GM23338 (cell line): ENCODE data around the gene CACNA1F. TPM values are rescaled to one million over a fixed set of nuclear protein-coding genes. Genes with fewer than 3 reads are reported as not detected.

Experiments used
- ATAC-seq: fragments of 200-7000 bp; cut with Tn5 transposase; 3 replicates; pipeline ENCODE4 v1.9.1; 2020
- DNase-seq: peaks from one replicate; pipeline ENCODE4 v3.0.0-alpha.2; 2015; ENCODE audit warnings: low spot score
- H2AFZ ChIP-seq: fragments of 200-600 bp; sonication (generic); 2 replicates; pipeline ENCODE4 v1.8.0; 2016; ENCODE audit warnings: antibody characterized with exemption, mild to moderate bottlenecking, moderate library complexity
- H3F3A ChIP-seq: fragments of 200-600 bp; sonication (generic); replicated peaks from 2 replicates; pipeline ENCODE4 v1.8.0; 2017; ENCODE audit warnings: antibody characterized with exemption, mixed run types, low read depth
- H3K27ac ChIP-seq: fragments of 200-600 bp; sonication (generic); 2 replicates; pipeline ENCODE4 v1.6.1; 2016; ENCODE audit warnings: low read depth
- H3K27me3 ChIP-seq: fragments of 200-600 bp; sonication (generic); 2 replicates; pipeline ENCODE4 v1.8.0; 2016; ENCODE audit warnings: mild to moderate bottlenecking, mixed run types, moderate library complexity; ENCODE audit not compliant: insufficient read depth
- H3K36me3 ChIP-seq: fragments of 200-600 bp; sonication (generic); 2 replicates; pipeline ENCODE4 v1.8.0; 2016; ENCODE audit warnings: mild to moderate bottlenecking; ENCODE audit not compliant: insufficient read depth
- H3K4me1 ChIP-seq: fragments of 200-600 bp; sonication (generic); 2 replicates; pipeline ENCODE4 v1.8.0; 2016; ENCODE audit warnings: mild to moderate bottlenecking, moderate library complexity; ENCODE audit not compliant: insufficient read depth
- H3K4me2 ChIP-seq: fragments of 200-600 bp; sonication (generic); 2 replicates; pipeline ENCODE4 v1.7.1; 2017; ENCODE audit warnings: mixed run types
- H3K4me3 ChIP-seq: fragments of 200-600 bp; sonication (generic); 2 replicates; pipeline ENCODE4 v1.6.1; 2016; ENCODE audit warnings: mixed run types
- H3K79me2 ChIP-seq: fragments of 200-600 bp; sonication (generic); replicated peaks from 2 replicates; pipeline ENCODE4 v1.8.0; 2017; ENCODE audit warnings: mild to moderate bottlenecking; ENCODE audit not compliant: insufficient read depth
- H3K9me2 ChIP-seq: fragments of 200-600 bp; sonication (generic); 2 replicates; pipeline ENCODE4 v1.8.0; 2017; ENCODE audit not compliant: insufficient read depth
- H4K20me1 ChIP-seq: fragments of 200-600 bp; sonication (generic); replicated peaks from 2 replicates; pipeline ENCODE4 v1.8.0; 2017; ENCODE audit warnings: mild to moderate bottlenecking; ENCODE audit not compliant: insufficient read depth
- H3K27ac Mint-ChIP-seq: 2 replicates; pipeline ENCODE4 v1.8.0; 2020; ENCODE audit warnings: inconsistent platforms, mild to moderate bottlenecking, moderate library complexity, mixed read lengths
- H3K27me3 Mint-ChIP-seq: 3 replicates; pipeline ENCODE4 v1.8.0; 2022; ENCODE audit warnings: low read depth, mild to moderate bottlenecking, moderate library complexity, mixed read lengths, inconsistent platforms; ENCODE audit not compliant: insufficient read depth, poor library complexity
- H3K36me3 Mint-ChIP-seq: 3 replicates; pipeline ENCODE4 v1.8.0; 2021; ENCODE audit warnings: low read depth, mild to moderate bottlenecking, inconsistent platforms, moderate library complexity, mixed read lengths
- H3K4me1 Mint-ChIP-seq: 3 replicates; pipeline ENCODE4 v1.8.0; 2020; ENCODE audit warnings: mild to moderate bottlenecking, inconsistent platforms, mixed read lengths
- H3K4me3 Mint-ChIP-seq: 3 replicates; pipeline ENCODE4 v1.8.0; 2021; ENCODE audit warnings: moderate library complexity, mild to moderate bottlenecking, inconsistent platforms, mixed read lengths
- H3K9me3 Mint-ChIP-seq: 3 replicates; pipeline ENCODE4 v1.8.0; 2020; ENCODE audit warnings: moderate library complexity, mild to moderate bottlenecking, inconsistent platforms, mixed read lengths
- CREB1 ChIP-seq: fragments of 250-450 bp; sonication (Bioruptor Pico); IDR thresholded peaks from 2 replicates; pipeline ENCODE4 v1.5.0; 2020; ENCODE audit warnings: low read depth, mild to moderate bottlenecking, moderate library complexity
- EZH2phosphoT487 ChIP-seq: fragments of 200-600 bp; sonication (generic); IDR thresholded peaks from one replicate; pipeline ENCODE4 v1.8.1; 2018; ENCODE audit warnings: antibody characterized with exemption; ENCODE audit not compliant: unreplicated experiment
- JUNB ChIP-seq: IDR thresholded peaks from one replicate; pipeline ENCODE4 v1.6.1; 2016; ENCODE audit warnings: antibody characterized with exemption; ENCODE audit not compliant: unreplicated experiment
- NANOG ChIP-seq: IDR thresholded peaks from 2 replicates; pipeline ENCODE4 v1.6.1; 2016; ENCODE audit warnings: antibody characterized with exemption, borderline replicate concordance
- POLR2AphosphoS5 ChIP-seq: IDR thresholded peaks from 2 replicates; pipeline ENCODE4 v1.6.1; 2016; ENCODE audit warnings: antibody characterized with exemption, low read depth
- STAT1 ChIP-seq: IDR thresholded peaks from one replicate; pipeline ENCODE4 v1.6.1; 2016; ENCODE audit warnings: antibody characterized with exemption; ENCODE audit not compliant: unreplicated experiment
- ZNF114 ChIP-seq: fragments of 250-450 bp; sonication (Bioruptor Pico); IDR thresholded peaks from 2 replicates; pipeline ENCODE4 v1.5.0; 2020; ENCODE audit warnings: mild to moderate bottlenecking, moderate library complexity
- ZNF331 ChIP-seq: fragments of 250-450 bp; sonication (Bioruptor Pico); IDR thresholded peaks from 2 replicates; pipeline ENCODE4 v1.5.0; 2020; ENCODE audit warnings: low read depth, mild to moderate bottlenecking, moderate library complexity
- polyA plus RNA-seq: library from polyadenylated mRNA; unstranded; fragments of >200 nt; fragmentation: Nextera tagmentation; extraction: Ambion mirVana; gene quantifications from 2 replicates; pipeline ENCODE4 v1.2.1, GENCODE V29; 2016
- total RNA-seq: library from RNA; depleted of rRNA; stranded (reverse); fragments of >200 nt; shearing (Covaris generic); gene quantifications from 2 replicates; pipeline ENCODE4 v1.2.3, GENCODE V29; 2014
- TF ChIP-seq, protein P1 (sequence below): IDR thresholded peaks from one replicate; pipeline ENCODE4 v1.6.1; 2018; ENCODE audit warnings: antibody characterized with exemption; ENCODE audit not compliant: unreplicated experiment
- TF ChIP-seq, protein P2 (sequence below): IDR thresholded peaks from 2 replicates; pipeline ENCODE4 v1.6.1; 2016; ENCODE audit warnings: antibody characterized with exemption
- TF ChIP-seq, protein P3 (sequence below): fragments of 250-450 bp; sonication (Bioruptor Pico); IDR thresholded peaks from 2 replicates; pipeline ENCODE4 v1.5.0; 2020; ENCODE audit warnings: mild to moderate bottlenecking, moderate library complexity

CACNA1F gene
- total and polyA plus RNA-seq, 2 experiments from 2014 or later = 0.44 to 0.90 TPM

DNA sequence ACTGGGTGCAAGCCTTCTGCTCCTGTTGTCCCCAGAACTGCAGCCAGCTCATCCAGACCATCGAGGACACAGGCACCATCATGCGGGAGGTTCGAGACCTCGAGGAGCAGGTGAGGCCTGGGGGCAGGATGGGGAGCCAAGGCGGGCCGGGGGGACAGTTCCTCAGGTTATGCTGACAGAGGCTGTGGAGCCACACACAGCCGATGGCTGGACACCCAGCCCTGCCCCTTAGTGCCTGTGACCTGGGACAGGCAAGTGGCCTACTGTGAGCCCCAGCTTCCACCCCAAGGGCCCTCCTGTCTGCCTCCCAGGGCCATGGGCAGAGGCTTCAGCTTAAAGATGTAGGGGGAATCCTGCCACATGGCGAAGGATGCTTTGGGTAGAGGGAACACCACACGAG lies 16.5 kb upstream of the CACNA1F start (continued):
- TF ChIP-seq ZNF114 (CRISPR knock-in tag) = no peak
- TF ChIP-seq EZH2phosphoT487 = no peak
- TF ChIP-seq, protein P1, sequence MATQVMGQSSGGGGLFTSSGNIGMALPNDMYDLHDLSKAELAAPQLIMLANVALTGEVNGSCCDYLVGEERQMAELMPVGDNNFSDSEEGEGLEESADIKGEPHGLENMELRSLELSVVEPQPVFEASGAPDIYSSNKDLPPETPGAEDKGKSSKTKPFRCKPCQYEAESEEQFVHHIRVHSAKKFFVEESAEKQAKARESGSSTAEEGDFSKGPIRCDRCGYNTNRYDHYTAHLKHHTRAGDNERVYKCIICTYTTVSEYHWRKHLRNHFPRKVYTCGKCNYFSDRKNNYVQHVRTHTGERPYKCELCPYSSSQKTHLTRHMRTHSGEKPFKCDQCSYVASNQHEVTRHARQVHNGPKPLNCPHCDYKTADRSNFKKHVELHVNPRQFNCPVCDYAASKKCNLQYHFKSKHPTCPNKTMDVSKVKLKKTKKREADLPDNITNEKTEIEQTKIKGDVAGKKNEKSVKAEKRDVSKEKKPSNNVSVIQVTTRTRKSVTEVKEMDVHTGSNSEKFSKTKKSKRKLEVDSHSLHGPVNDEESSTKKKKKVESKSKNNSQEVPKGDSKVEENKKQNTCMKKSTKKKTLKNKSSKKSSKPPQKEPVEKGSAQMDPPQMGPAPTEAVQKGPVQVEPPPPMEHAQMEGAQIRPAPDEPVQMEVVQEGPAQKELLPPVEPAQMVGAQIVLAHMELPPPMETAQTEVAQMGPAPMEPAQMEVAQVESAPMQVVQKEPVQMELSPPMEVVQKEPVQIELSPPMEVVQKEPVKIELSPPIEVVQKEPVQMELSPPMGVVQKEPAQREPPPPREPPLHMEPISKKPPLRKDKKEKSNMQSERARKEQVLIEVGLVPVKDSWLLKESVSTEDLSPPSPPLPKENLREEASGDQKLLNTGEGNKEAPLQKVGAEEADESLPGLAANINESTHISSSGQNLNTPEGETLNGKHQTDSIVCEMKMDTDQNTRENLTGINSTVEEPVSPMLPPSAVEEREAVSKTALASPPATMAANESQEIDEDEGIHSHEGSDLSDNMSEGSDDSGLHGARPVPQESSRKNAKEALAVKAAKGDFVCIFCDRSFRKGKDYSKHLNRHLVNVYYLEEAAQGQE = no peak

DNA sequence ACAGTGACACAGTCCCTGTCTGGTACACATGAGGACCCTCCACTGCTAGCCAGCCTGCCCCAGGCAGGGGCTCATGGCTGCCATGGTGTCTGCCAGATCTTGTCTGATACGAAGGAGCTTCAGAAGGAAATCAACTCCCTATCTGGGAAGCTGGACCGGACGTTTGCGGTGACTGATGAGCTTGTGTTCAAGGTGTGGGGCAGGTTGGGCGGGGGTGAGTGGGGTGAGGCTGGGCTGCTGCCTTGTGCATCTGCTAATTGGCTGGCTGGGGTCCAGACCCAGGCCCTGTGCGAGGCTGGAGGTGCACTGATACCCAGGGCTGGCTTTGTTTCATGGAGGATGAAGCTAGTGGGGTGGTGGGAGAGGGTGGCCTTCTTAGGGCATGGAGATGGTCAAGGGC lies 15.9 kb upstream of the CACNA1F start:
- Histone ChIP-seq H3K27ac (no peak overlapping the region), H3K27me3 (no peaks in the 10 kb centered on the region), H3K36me3 (no peaks in the 10 kb centered on the region), H3K4me3 (no peak overlapping the region), H3K4me2 (no peak overlapping the region), H3K79me2 (no peaks in the 10 kb centered on the region), H3F3A (no peaks in the 10 kb centered on the region), H2AFZ (no peak overlapping the region), H3K9me2 (no peaks in the 10 kb centered on the region), H3K4me1 (no peaks in the 10 kb centered on the region), H4K20me1 (no peaks in the 10 kb centered on the region)
- DNase-seq = no peak
- H3K4me1 Mint-ChIP-seq = no peaks in the 10 kb centered on the region; the same call in 2 of the 3 replicates
- no peak overlapping the region for H3K27ac Mint-ChIP-seq
- H3K36me3 Mint-ChIP-seq = no peaks in the 10 kb centered on the region
- no peaks in the 10 kb centered on the region for H3K9me3 Mint-ChIP-seq
- no peak for ATAC-seq
- no peak overlapping the region for H3K4me3 Mint-ChIP-seq
- H3K27me3 Mint-ChIP-seq = peaks cover 2% of the 10 kb centered on the region
- TF ChIP-seq, protein P1 = no peak
- TF ChIP-seq, protein P2, sequence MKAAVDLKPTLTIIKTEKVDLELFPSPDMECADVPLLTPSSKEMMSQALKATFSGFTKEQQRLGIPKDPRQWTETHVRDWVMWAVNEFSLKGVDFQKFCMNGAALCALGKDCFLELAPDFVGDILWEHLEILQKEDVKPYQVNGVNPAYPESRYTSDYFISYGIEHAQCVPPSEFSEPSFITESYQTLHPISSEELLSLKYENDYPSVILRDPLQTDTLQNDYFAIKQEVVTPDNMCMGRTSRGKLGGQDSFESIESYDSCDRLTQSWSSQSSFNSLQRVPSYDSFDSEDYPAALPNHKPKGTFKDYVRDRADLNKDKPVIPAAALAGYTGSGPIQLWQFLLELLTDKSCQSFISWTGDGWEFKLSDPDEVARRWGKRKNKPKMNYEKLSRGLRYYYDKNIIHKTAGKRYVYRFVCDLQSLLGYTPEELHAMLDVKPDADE = no peak
- TF ChIP-seq ZNF114 (CRISPR knock-in tag) (no peak), POLR2AphosphoS5 (no peak), NANOG (no peak), EZH2phosphoT487 (no peak), STAT1 (no peak), JUNB (no peak), CREB1 (CRISPR knock-in tag) (no peak), ZNF331 (CRISPR knock-in tag) (no peak)
- TF ChIP-seq, protein P3, sequence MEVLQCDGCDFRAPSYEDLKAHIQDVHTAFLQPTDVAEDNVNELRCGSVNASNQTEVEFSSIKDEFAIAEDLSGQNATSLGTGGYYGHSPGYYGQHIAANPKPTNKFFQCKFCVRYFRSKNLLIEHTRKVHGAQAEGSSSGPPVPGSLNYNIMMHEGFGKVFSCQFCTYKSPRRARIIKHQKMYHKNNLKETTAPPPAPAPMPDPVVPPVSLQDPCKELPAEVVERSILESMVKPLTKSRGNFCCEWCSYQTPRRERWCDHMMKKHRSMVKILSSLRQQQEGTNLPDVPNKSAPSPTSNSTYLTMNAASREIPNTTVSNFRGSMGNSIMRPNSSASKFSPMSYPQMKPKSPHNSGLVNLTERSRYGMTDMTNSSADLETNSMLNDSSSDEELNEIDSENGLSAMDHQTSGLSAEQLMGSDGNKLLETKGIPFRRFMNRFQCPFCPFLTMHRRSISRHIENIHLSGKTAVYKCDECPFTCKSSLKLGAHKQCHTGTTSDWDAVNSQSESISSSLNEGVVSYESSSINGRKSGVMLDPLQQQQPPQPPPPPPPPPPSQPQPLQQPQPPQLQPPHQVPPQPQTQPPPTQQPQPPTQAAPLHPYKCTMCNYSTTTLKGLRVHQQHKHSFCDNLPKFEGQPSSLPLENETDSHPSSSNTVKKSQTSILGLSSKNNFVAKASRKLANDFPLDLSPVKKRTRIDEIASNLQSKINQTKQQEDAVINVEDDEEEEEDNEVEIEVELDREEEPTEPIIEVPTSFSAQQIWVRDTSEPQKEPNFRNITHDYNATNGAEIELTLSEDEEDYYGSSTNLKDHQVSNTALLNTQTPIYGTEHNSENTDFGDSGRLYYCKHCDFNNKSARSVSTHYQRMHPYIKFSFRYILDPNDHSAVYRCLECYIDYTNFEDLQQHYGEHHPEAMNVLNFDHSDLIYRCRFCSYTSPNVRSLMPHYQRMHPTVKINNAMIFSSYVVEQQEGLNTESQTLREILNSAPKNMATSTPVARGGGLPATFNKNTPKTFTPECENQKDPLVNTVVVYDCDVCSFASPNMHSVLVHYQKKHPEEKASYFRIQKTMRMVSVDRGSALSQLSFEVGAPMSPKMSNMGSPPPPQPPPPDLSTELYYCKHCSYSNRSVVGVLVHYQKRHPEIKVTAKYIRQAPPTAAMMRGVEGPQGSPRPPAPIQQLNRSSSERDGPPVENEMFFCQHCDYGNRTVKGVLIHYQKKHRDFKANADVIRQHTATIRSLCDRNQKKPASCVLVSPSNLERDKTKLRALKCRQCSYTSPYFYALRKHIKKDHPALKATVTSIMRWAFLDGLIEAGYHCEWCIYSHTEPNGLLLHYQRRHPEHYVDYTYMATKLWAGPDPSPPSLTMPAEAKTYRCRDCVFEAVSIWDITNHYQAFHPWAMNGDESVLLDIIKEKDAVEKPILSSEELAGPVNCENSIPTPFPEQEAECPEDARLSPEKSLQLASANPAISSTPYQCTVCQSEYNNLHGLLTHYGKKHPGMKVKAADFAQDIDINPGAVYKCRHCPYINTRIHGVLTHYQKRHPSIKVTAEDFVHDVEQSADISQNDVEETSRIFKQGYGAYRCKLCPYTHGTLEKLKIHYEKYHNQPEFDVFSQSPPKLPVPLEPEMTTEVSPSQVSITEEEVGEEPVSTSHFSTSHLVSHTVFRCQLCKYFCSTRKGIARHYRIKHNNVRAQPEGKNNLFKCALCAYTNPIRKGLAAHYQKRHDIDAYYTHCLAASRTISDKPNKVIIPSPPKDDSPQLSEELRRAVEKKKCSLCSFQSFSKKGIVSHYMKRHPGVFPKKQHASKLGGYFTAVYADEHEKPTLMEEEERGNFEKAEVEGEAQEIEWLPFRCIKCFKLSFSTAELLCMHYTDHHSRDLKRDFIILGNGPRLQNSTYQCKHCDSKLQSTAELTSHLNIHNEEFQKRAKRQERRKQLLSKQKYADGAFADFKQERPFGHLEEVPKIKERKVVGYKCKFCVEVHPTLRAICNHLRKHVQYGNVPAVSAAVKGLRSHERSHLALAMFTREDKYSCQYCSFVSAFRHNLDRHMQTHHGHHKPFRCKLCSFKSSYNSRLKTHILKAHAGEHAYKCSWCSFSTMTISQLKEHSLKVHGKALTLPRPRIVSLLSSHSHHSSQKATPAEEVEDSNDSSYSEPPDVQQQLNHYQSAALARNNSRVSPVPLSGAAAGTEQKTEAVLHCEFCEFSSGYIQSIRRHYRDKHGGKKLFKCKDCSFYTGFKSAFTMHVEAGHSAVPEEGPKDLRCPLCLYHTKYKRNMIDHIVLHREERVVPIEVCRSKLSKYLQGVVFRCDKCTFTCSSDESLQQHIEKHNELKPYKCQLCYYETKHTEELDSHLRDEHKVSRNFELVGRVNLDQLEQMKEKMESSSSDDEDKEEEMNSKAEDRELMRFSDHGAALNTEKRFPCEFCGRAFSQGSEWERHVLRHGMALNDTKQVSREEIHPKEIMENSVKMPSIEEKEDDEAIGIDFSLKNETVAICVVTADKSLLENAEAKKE (CRISPR knock-in tag) = no peak
